Measurements from ENCODE around the gene STK26.

GRCh38 chrX:132022967-132023895 lies at the start of gene STK26:
- no peak for TF ChIP-seq CTCF (IDR thresholded peaks at IDR 0.05; ENCODE audit: low read depth, low read length, poor library complexity, severe bottlenecking)
- no peak for TF ChIP-seq EZH2phosphoT487 (IDR thresholded peaks at IDR 0.05; ENCODE audit: borderline replicate concordance, low read length)
